OCI-LY1 (cell line): Measurements from ENCODE around the gene CTNNBL1.

Experiments
- CTCF ChIP-seq: fragments of 200-600 bp; sonication (generic), shearing (Covaris generic); IDR thresholded peaks from 2 replicates; pipeline ENCODE4 v1.5.1; 2017; ENCODE audit warnings: mild to moderate bottlenecking, antibody characterized with exemption, low read length, moderate library complexity, mixed read lengths
- EZH2 ChIP-seq: fragments of 200-600 bp; sonication (generic), shearing (Covaris generic); IDR thresholded peaks from 2 replicates; pipeline ENCODE4 v1.8.0; 2017; ENCODE audit warnings: borderline replicate concordance, mixed run types, mild to moderate bottlenecking, antibody characterized with exemption, low read length, moderate library complexity, mixed read lengths

- TF ChIP-seq CTCF (no peak), EZH2 (no peak)
Measured at GRCh38 chr20:37901240-37901639, 207.4 kb downstream of the CTNNBL1 start.
